DMS79 (cell line): ENCODE data around the gene SMCP.

Source experiments
- DNase-seq: peaks from one replicate; lab custom pipeline; 2025; lab: John Stamatoyannopoulos, UW

The SMCP gene

DNA sequence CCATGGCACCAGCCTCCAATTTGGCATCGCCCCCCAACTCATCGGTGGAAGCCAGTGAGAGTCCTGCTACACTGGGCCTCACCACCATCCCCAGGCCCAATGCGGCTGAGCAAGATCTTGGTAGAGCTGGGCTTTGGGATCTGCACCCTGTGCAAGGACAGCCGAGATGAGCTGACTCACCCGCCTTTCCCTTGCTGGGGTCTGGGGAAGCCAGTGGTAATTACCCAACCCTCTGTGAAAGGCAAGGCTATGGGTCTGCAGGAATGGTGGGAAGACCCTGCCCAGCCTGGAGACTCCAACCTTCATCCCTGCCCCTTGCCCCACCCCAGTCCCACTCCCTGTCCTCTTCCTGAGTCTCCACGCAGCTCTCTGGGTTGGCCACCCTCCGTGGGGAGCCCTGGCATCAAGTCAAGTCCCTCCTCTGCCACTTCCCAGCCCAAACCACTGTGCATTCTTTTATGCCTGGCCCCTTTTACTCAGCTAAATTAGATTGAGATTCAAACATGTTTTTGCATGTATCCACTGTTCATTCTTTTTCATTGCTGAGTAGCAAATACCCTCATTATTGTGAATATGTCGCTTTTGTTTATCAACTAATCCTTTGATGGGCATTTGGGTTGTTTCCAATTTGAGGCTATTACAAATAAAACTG lies 8.8 kb downstream of the SMCP start:
- DNase-seq = peak; percentile 50

DNA sequence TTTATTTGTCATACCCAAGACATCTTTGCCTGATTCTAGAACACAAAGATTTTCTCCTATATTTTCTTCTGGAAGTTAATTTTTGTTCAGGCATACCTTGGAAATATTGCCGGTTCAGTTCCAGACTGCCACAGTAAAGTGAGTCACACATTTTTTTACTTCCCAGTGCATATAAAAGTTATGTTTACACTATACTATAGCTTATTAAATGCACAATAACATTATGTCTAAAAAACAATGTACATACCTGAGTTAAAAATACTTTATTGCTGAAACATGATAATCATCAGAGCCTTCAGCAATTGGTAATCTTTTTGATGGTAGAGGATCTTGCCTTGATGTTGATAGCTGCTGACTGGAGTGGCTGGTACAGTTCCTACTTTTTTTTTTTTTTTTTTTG lies 10.0 kb downstream of the SMCP start:
- DNase-seq = no peak

DNA sequence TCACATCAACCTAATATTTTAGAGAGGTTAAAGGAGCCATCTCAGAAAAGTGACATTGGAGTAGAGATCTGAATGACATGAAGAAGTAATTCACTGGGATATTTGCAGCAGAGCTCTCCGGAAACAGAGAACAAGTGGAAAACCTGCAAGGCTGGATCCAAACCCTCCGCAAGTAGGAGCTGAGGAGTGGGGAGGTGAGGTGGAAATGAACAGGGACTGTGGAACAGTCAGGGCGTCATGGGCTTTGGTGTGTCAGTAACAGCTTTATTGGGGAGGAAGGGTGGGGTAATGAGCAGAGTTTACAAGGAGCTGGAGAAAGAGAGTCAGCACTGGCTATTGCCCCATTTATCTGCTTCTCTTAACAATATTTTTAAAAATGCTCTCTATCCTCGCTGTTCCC lies 20.9 kb downstream of the SMCP start:
- no peak for DNase-seq

DNA sequence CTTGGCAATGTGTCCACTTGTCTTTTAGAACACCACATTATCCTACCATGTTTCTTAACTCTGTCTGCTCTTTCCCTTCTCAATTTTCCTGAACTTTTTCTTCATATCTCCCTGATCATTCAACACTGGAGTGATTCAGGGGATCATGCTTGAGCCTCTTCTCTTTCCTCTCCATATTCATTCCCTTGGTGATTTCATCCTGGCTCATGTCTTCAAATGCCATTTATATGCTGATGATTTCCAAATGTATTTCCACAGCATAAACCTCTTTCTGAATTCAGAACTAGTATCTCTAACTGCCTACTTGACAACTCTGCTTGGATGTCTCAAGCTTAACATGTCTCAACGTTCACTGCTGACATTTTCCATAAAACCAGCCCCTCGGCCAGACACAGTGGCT lies 21.8 kb downstream of the SMCP start:
- no peak for DNase-seq

DNA sequence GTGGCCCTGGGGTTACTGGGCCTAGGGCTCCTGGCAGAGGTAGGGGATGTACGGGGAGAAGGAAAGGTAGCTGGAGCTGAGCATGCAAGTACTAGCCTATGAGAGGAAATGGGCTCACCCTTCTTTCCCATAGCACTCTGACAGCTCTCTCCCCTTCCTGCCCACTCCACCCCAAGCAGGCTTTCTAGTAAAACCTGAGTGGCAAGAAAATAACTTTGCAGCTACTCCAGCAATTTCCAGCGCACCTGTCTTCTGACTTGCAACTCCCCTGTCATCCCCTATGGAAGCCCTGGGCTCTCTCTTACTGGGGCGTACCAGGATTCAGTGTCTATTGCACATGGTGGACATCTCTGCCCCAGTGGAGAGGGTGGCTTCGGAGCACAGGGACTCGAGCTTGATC lies 23.5 kb downstream of the SMCP start:
- no peak for DNase-seq

DNA sequence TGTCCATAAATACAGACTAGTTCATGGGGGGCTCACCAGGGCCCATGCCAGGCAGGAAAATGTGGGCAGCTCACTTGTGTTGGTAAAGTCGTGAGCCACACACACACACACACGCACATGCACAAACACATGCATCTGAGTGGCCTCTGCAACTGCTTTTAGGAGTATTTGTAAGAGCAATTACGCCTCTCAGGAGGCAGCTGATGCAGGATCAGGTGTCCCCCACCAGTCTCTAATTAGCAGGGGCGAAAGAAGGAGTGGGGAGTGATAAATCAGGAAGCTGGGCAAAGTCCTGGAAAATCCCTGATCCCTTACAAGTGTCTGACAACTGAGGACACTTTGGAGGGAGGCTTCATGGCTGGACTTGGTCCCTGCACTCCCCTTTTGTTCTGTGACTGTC lies 24.5 kb downstream of the SMCP start:
- no peak for DNase-seq

DNA sequence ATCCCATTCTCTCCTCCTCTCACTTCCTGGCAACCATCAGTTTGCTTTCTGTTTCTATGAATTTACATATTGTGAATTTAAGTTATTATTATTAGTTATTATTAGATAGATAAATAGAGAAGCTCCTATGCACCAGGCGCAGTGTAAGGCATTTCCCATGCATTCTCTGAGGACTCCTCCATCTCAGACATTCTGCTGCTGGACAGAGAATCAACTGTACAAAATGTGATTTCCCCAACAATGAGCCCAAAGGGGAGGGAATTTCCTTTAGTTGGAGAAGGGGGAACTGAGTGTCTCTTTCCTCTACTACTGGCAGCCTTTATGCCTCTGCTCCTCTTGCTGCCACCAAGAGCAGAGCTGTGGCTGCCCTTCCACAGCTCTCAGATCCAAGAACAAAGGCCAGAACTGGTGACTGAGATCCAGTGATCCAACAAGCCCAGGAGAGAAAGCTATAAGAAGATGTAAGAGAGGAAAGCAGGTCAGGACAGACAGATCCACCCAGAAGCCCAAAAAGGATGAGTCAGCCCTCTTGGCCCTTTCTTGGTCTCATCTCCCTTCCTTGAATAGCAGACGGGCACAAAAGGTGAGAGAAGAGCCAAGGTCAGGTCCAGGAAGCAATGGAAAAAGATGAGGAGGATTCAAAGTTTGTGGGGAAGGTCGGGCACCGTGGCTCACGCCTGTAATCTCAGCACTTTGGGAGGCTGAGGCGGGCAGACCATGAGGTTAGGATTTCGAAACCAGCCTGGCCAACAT lies 26.7 kb downstream of the SMCP start:
- no peak for DNase-seq

DNA sequence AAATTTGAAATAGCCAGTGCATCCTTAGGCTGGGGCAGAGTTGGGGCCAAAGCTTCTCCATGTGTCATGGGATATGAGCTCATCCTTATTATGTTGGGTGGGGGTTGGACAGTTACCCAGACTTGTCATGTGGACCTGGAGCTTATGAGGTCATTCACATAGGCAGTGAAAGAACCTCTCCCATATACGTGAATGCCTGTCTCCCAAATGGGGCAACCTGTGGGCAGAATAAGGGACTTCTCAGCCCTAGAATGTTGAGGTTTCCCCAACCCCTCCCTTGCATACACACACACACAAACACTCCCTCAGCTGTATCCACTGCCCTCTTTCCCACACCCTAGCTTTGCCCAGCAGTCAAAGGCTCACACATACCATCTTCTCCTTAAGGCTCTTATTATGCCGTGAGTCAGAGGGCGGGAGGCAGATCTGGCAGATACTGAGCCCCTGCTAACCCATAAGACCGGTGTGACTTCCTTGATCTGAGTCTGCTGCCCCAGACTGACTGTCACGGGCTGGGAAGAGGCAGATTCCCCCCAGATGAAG lies 28.0 kb downstream of the SMCP start:
- DNase-seq = no peak

DNA sequence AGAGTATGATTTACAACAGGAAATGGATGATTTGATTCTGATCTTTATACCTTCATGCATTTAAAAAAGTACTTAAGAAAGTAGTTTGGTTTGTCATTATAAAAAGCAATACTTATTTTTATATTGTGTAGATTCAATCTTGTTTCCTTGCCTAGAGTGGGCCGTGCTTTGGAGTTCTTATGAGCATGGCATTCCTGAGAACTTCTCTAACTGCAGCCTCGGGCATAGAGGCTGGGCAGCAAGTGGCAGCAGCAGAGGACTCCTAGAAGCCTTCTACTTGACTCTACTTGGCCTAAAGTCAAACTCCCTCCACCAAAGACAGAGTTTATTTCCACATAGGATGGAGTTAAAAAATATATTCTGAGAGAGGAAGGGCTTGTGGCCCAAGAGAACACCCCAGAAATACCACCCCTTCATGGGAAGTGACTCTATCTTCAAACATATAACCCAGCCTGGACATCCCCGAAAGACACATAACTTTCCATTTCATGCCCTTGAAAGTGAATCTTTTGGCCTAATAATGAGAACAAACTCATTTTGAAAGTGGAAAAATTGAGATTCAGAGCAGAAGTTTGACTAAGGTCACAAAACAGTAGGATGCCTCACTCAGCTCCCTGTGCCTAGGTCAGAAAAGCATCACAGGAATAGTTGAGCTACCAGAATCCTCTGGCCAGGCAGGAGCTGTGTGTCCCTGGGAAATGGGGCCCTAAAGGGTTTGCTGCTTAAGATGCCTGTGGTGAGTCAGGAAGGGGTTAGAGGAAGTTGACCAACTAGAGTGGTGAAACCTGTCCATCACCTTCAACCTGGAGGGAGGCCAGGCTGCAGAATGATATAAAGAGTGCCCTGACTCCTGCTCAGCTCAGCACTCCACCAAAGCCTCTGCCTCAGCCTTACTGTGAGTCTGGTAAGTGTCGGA lies 29.8 kb downstream of the SMCP start, which contains the start of gene IVL:
Gene IVL, plus strand, starts transcription at position 861 of the 916 bp plus-strand sequence. CDS start 1,252 bp downstream, outside the sequence.
- no peak for DNase-seq

DNA sequence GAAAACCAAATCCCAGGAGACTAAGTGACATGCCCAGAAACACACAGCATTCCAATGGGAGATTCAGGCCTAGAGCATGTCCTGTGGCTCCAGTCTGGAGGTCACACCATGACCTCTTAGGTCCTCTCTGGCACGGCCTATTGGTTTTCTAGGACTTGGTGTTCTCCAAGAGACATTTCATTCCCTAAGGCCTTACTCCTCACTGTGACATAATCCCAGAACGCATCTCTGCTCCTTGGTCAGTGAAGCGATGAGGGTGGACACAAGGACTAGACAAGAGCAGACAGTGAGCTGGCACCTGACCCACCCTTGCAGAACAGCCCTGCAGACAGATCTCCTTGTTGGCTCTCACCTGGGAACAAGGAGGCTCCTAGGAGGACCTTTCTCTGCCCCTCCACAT lies 31.1 kb downstream of the SMCP start:
- no peak for DNase-seq

DNA sequence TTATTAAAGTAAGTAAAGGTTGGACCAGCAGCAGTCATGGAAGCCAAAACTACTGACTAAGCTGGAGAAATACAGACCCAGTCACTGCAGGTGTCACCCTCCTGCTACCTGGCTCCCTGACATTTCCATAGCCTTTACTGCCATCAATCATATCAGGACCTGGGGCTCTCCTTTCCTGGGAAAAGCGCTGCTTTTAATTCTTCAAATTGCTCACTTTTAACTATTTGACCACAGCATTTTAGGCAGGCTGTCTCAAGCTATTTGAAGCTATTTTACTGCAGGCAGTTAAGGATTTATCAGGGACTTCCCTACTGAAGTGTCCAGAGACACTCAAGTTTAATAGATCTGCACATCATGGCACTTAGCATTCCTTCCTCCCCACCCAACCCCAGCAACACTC lies 34.3 kb downstream of the SMCP start:
- no peak for DNase-seq

DNA sequence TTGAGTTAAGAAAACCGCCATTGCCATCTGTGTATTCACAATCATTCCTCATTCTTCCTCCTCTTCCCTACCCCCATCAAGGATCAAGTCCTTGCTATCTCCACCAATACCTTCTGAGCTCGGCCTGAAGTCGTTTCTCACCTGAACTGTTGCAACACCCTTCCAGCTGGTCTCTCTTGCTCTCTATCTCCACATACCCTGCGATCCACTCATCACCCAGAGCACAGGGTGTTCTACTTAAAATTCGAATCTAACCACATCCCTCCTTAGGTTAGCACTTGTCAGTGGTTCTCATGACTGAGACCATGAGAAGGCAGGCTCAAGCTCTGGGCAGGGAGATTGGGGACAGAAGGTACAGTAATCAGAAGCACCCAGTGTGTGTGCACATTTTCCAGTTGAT lies 34.8 kb downstream of the SMCP start:
- no peak for DNase-seq

DNA sequence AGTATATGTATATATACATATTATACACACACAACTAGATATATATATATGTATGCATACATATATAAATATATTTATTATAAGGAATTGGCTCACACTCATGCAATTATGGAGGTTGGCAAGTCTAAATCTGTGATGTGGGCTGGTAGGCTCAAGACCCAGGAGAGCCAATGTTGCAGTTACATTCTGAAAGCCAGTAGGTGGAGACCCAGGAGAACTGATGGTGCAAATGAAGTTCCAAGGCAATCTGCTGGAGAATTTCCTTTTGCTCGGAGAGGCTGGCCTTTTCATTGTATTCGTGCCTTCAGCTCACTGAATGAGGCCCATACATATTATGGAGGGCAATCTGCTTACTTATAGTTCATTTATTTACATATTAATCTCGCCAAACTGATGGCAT lies 39.7 kb downstream of the SMCP start:
- DNase-seq = no peak

DNA sequence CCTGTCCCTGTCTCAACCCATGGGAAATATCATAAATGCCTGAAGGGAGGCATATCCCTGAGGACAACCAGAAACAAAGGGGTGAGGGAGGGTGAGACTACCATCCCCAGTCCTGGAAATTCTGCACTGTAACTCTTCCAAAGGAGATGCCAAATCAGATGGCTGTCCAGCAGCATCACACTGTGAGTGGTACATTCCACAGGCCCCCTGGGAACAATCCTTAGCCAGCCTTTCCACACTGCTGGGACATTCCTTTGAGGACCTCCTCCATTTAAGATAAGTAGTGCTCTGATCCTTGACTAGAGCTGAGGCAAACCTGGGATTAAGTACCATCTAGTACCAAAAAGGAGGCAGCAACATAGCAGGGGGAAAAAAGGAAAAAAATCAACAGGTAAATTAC lies 40.9 kb downstream of the SMCP start:
- DNase-seq = no peak

DNA sequence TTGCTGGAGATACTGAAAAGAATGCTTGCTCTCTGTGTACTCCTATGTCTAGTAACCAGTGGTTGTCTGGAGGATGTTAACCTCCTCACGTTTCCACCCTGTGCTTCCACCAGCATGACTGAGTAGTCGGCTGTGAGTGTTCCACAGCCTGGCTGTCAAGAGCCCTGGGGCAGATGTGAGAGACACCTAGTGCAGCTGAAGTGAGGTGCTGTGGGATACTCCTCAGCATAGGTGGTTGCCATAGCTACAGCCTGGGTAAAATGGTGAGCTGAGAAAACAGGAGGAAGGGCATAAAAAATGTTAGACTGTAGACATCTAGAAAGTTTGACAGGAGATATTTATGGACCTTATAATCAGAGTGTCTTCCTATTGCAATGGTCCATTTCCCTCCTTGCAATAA lies 46.1 kb downstream of the SMCP start:
- DNase-seq = peak; percentile 76

DNA sequence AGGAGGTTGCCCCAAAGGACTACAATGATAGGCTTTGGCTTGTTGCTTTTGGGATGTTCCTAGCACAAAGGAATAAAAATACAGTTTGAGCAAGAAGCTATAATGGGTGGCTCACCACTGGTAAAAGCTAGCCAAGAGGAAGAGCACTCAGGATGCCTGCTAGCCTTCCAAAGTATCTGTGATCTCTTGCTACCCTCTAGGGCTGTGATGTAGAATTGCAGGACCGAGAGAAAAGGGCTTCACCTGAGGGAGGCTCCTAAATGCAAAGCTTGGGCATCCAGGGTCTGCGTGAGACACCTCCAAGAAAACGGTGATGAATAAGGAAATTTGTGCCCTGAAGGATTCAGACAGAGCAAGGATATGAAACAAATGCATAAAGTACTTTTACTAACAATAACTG lies 48.0 kb downstream of the SMCP start:
- DNase-seq = no peak

DNA sequence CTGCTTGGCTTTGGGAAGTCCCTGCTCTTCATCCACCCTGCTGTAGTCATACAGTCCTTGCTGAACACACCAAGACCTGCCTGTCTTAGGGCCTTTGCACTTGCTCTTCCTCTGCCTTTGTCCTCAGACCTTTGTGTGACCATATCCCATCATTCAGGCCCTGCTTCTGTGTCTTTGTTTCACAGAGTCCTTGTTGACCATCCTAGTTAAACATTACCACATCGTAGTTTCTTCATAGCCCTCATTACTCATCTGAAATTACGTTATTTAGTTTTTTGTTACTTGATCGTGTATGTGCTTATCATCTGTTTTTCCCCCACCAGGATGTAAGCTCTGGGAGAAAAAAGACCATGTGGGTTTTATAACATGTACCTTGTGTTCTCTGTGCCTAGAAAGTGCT lies 50.5 kb downstream of the SMCP start:
- no peak for DNase-seq

DNA sequence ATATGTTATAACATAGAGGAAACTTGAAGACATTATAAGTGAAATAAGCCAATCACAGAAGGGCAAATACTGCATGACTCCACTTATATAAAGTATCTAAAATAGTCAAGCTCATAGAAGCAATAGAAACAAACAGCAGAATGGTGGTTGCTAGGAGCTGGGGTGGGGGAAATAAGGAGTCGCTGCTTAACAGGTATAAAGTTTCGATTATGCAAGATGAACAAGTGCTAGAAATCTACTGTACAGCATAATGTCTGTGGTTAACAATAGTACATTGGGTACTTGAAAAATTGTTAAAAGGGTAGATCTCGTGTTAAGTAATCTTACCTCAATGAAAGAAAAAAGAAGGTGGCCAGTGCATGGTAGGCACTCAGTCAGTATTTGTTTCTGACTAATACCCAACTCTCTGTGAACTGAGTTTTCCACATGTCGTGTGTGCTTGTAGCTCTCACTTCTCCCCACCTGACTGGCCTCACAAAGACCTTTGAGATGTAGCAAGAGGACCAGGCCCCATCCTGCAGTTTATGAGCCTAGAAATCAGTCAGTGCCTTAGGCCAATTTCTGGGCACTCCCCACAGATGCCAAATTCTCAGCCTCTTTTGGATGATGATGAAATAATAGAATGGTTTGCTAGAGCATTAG lies 54.2 kb downstream of the SMCP start:
- DNase-seq = peak; percentile 97

DNA sequence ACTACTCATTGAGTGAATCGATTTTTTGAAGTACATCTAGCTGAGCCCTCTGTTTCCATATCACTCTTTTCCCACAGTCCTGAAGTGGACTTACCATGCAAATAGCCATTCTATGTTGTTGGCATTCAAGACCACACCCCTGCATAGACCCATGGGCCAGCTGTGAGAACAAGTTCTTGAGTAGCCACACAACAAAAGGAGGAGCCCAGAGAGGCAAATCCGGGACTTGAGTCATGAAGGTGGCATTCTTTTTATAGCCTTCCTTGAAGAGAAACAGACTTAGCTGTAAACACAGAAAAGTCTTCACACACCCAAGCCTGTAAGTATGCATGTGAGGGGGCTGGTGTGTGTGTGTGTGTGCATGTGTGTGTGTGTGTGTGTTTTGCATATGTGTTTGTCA lies 55.1 kb downstream of the SMCP start:
- peak; percentile 61 for DNase-seq
